Measurements from ENCODE around the gene TSPOAP1. TPM values are rescaled to one million over a fixed set of nuclear protein-coding genes. Genes with fewer than 3 reads are reported as not detected.
A peak's percentile ranks its signal among the peaks of the same experiment; 100 is the strongest.

Gene TSPOAP1
- total RNA-seq, 8 experiments from 2014 or later: 0.76 to 23.0 (median 13.2) TPM

DNA sequence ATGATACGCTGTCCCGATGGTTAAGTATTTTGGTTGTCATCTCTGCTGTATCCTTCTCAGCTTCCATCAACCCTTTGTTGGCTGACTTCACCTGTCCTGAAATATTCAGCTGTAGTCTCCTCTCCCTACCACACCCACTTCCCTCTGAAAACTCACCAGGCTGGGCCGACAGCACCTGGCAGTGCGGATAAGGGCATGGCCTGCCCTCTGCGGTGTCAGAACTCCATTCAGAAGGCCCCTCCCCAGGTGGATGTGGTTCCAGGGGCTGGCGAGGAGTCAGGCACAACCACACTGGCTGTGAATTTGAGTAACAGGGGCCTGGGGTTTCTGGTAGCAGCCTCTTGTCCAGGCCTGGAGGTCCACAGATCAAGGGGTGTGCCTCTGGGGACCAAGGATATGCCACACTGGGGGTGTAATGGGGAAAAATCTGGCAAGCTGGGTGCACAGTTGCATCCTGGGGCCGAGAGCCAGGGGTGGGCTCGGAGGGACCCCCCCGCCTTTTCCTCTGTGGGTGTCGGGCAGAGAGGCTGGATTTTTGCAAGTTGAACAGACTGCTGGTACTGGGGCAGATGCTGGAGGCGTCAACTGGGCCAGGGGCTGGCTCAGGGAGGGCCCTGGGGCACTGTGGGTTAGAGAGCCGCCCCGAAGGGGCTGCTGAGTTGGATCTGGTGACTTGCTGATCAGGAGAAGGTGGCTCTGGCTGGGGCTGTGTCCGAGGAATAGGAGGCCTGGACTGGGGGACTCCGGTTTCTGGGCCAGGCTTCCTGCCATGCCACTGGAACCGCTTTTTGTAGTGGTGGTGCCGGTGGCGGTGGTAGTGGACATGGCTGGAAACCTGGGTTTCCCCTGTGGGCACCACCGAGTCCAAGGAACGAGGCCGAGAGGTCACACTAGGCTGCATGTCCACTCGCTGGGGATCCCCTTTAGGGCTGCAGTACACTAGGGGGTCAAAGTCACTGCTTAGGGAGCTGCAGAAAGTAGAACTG is 29.0 kb upstream of the TSPOAP1 start:
- in situ Hi-C loops (cut with MboI; ENCODE audit: low pct_unique_long_range_greater_than_20kb in 2 of 9, low sequenced_read_pairs in 9 of 9, unreplicated experiment in 9 of 9): no loop called here

DNA sequence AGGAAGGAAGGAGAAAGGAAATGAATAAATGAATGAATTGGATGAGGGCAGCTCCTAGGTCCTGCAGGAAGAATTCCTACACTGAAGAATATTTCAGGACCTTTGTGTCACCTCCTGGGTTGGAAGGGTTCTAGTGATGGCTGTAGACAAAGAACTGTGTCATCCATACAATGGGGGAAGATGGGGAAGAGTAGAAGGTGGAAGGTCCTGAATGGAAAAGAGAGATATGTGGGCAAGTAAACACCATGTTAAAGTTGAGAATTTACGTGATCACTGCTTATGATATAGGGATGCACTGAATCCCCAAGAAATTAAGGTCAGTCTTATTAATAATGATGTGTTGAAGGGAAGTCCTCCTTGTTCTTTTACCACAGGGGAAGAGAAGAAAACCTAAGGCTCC is 27.6 kb upstream of the TSPOAP1 start:
- Histone ChIP-seq H3K27ac (no peak overlapping the region), H3K4me3 (no peak overlapping the region), H3K4me1 (replicated peaks in 1 of 2) (peaks cover 1 to 5% of the 10 kb centered on the region in 2 donors)
- in situ Hi-C loops (cut with MboI; ENCODE audit: low pct_unique_long_range_greater_than_20kb in 2 of 9, low sequenced_read_pairs in 9 of 9, unreplicated experiment in 9 of 9): no loop called here
- WGBS, 10 experiments: 13 to 100% (median 90%) methylated on average over 1 of the region's 1 CpG; no CpG with 5 or more reads in 4 of the 10 experiments
- no peak for ATAC-seq (replicated peaks in 6 of 8)

More for the DNA sequence above, 29.0 kb upstream of the TSPOAP1 start:
- no peak for ATAC-seq (replicated peaks in 6 of 8)
- Histone ChIP-seq H3K27ac (no peak overlapping the region), H3K4me3 (no peak overlapping the region), H3K4me1 (replicated peaks in 1 of 2) (peaks cover 0 to 5% of the 10 kb centered on the region in 2 donors)
- 50 to 87% (median 74%) methylated on average over 2 to 4 of the region's 22 CpGs; no CpG with 5 or more reads in 5 of the 10 experiments for WGBS, 10 experiments

- Histone ChIP-seq H3K27ac (no peak overlapping the region), H3K4me1 (replicated peaks in 1 of 2) (peaks cover 4 to 9% of the 10 kb centered on the region in 2 donors), H3K4me3 (no peak overlapping the region)
- no peak for ATAC-seq (replicated peaks in 6 of 8)
- in situ Hi-C loops (cut with MboI; ENCODE audit: low pct_unique_long_range_greater_than_20kb in 2 of 9, low sequenced_read_pairs in 9 of 9, unreplicated experiment in 9 of 9): no loop called here
- 0 to 64% (median 61%) methylated on average over 3 to 4 of the region's 6 CpGs; no CpG with 5 or more reads in 5 of the 10 experiments for WGBS, 10 experiments
Measured at GRCh38 chr17:58354541-58355216, 26.1 kb upstream of the TSPOAP1 start.

- Histone ChIP-seq H3K4me1 (replicated peaks in 1 of 2) (peaks cover 4 to 9% of the 10 kb centered on the region in 2 donors), H3K27ac (no peak overlapping the region), H3K4me3 (peak overlapping the region in 1 of 5 donors; percentile 73)
- 36 to 100% (median 81%) methylated on average over 2 to 4 of the region's 4 CpGs for WGBS, 10 experiments
- in situ Hi-C loops (cut with MboI; ENCODE audit: low pct_unique_long_range_greater_than_20kb in 2 of 9, low sequenced_read_pairs in 9 of 9, unreplicated experiment in 9 of 9): no loop called here
- ATAC-seq (replicated peaks in 6 of 8): no peak
Measured at GRCh38 chr17:58353389-58353825, 24.8 kb upstream of the TSPOAP1 start.

DNA sequence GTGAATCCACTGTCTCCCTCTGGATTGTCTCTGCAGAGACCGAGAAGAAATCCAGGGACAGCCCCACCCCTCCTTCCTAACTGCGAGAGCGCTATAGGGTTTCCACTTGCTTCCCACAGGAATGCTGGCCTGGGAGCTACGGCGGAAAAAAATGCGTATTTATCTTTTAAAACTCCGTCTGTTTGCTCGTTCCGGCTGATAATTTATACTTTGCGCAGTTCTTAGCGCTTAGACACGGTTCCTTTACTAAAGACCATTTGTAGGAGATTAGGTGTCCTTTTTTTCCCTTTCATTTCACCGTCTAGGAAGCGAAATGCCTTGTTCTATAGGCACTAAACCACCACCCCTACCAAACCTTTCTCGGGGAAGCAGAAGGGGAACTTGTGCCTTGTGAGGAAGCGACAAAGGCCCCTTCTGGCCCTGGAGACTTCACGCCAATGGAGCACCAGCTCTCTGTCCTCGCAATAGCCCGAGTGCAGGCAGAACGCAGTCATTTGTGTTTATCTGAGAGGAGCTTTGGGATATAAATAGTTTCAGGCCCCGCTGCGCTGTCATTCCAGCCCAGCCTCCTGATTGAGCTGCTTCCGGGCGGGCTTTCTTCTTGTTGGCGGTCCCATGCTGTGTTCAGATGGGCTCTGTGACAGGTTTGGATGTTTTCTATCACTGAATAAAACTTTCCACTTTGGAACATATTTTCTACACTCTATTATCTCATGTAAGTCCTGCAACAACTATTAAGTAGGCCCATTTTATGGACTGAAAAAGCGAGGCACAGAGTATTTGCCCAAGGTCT is 24.2 kb upstream of the TSPOAP1 start:
- ATAC-seq (replicated peaks in 6 of 8): peak; percentile 50 to 55 (median 52)
- 0 to 22% (median 4%) methylated on average over 1 to 21 of the region's 26 CpGs; no CpG with 5 or more reads in 2 of the 10 experiments for WGBS, 10 experiments

DNA sequence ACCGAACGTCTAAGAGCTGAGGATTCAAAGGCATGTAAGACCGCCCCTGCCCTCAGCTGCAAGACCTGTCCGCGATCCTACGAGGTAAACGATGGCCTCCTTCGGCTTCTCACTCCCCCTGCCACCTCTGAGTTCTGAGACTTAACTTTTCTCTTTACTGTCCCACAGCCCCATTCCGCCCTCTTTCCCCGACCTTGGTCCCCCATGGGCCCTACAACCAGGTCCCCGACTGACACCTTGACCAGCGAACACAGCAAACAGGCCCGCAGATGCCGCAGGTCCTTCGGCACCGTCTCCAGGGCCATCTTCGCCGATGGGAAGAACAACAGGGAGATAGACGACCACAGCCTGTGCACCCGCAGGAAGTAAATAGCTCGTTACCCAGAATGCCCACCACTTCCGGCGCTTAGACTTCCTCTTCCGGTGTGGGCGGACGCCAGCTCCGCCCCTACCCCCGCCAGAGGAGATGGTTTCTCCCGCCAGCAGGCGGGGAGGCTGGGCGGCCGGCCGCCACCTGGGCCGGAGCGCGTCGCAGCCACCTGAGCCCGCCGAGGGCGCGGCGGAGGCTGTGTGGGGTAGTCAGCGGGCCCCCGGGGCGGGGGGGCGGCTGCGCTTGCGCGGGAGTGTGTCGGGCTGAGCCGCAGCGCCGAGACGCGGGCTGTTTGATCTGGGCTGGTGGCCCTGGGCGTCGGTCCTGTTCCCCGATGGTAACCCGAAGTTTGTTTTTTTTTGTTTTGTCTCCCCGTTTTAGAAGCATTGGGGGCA is 23.4 kb upstream of the TSPOAP1 start, which contains the start of gene SUPT4H1:
SUPT4H1 (minus strand) TSS at position 371 of the 765 bp plus-strand sequence; CDS start at position 305, 66 bp downstream.
- in situ Hi-C loops (cut with MboI; ENCODE audit: low pct_unique_long_range_greater_than_20kb in 2 of 9, low sequenced_read_pairs in 9 of 9, unreplicated experiment in 9 of 9): no loop called here
- peak within 1 kb of the TSS; percentile 68 to 90 for H3K27ac ChIP-seq
- peak within 1 kb of the TSS; percentile 67 to 96 (median 83) for H3K4me3 ChIP-seq
- H3K4me1 ChIP-seq (replicated peaks in 1 of 2): peaks cover 4 to 9% of the 10 kb centered on the region in 2 donors
- WGBS, 10 experiments: 0% methylated on average over 5 to 12 of the region's 60 CpGs; no CpG with 5 or more reads in 6 of the 10 experiments
- peak; percentile 97 to 99 (median 97) for ATAC-seq (replicated peaks in 6 of 8)

More for the DNA sequence above, 24.2 kb upstream of the TSPOAP1 start:
- in situ Hi-C loops (cut with MboI; ENCODE audit: low pct_unique_long_range_greater_than_20kb in 2 of 9, low sequenced_read_pairs in 9 of 9, unreplicated experiment in 9 of 9): no loop called here
- peaks cover 4 to 9% of the 10 kb centered on the region in 2 donors for H3K4me1 ChIP-seq (replicated peaks in 1 of 2)
- peak overlapping the region; percentile 67 to 96 (median 83) for H3K4me3 ChIP-seq
- peak overlapping the region; percentile 0 to 20 for H3K27ac ChIP-seq

GRCh38 chr17:58351182-58351581 is 22.6 kb upstream of the TSPOAP1 start:
- in situ Hi-C loops (cut with MboI; ENCODE audit: low pct_unique_long_range_greater_than_20kb in 2 of 9, low sequenced_read_pairs in 9 of 9, unreplicated experiment in 9 of 9): no loop called here
- ATAC-seq (replicated peaks in 6 of 8): no peak
- H3K4me1 ChIP-seq (replicated peaks in 1 of 2): peaks cover 4 to 9% of the 10 kb centered on the region in 2 donors
- 11 to 71% (median 50%) methylated on average over 1 to 4 of the region's 4 CpGs; no CpG with 5 or more reads in 1 of the 10 experiments for WGBS, 10 experiments
- no peak overlapping the region for H3K27ac ChIP-seq
- H3K4me3 ChIP-seq: peak overlapping the region; percentile 67 to 96 (median 83)

- no peak for ATAC-seq (replicated peaks in 6 of 8)
- Histone ChIP-seq H3K27ac (no peak overlapping the region), H3K4me3 (no peak overlapping the region), H3K4me1 (replicated peaks in 1 of 2) (peaks cover 4 to 7% of the 10 kb centered on the region in 2 donors)
- WGBS, 10 experiments: 83 to 100% (median 94%) methylated on average over 1 of the region's 1 CpG; no CpG with 5 or more reads in 6 of the 10 experiments
- in situ Hi-C loops (cut with MboI; ENCODE audit: low pct_unique_long_range_greater_than_20kb in 2 of 9, low sequenced_read_pairs in 9 of 9, unreplicated experiment in 9 of 9): no loop called here
Measured at GRCh38 chr17:58348038-58348437, 19.4 kb upstream of the TSPOAP1 start.

DNA sequence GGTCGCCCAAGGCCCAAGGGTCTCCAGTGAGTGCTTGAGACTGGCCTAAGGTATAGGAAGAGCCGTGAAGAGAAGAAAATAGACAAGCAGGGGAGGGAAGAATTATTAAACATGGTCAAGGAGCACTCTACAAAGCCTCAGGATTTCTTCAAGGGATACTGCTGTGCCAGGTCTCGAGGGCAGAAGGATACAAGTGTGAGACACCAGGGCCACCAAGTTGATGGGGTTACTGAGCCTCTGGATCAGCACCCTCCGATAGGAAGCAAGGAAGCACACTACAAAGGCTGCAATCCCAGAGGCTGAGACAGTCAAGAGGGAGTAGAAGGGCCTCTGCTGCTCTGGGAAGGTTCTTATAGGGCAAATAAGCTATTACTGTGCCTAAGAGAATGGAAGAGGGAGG is 16.9 kb upstream of the TSPOAP1 start:
- WGBS, 10 experiments: 60 to 100% (median 87%) methylated on average over 1 to 4 of the region's 4 CpGs; no CpG with 5 or more reads in 1 of the 10 experiments
- in situ Hi-C loops (cut with MboI; ENCODE audit: low pct_unique_long_range_greater_than_20kb in 2 of 9, low sequenced_read_pairs in 9 of 9, unreplicated experiment in 9 of 9): no loop called here

GRCh38 chr17:58344791-58345157 is 16.2 kb upstream of the TSPOAP1 start:
- no peaks in the 10 kb centered on the region for H3K4me1 ChIP-seq (replicated peaks in 1 of 2)
- 40 to 90% (median 80%) methylated on average over 1 to 2 of the region's 2 CpGs; no CpG with 5 or more reads in 7 of the 10 experiments for WGBS, 10 experiments
- no peak overlapping the region for H3K4me3 ChIP-seq
- in situ Hi-C loops (cut with MboI; ENCODE audit: low pct_unique_long_range_greater_than_20kb in 2 of 9, low sequenced_read_pairs in 9 of 9, unreplicated experiment in 9 of 9): no loop called here
- no peak overlapping the region for H3K27ac ChIP-seq
- no peak for ATAC-seq (replicated peaks in 6 of 8)

More for the DNA sequence above, 16.9 kb upstream of the TSPOAP1 start:
- Histone ChIP-seq H3K4me1 (replicated peaks in 1 of 2) (no peaks in the 10 kb centered on the region), H3K4me3 (no peak overlapping the region), H3K27ac (no peak overlapping the region)
- ATAC-seq (replicated peaks in 6 of 8): no peak

- WGBS, 10 experiments: 0 to 89% (median 61%) methylated on average over 1 to 6 of the region's 9 CpGs; no CpG with 5 or more reads in 3 of the 10 experiments
- H3K27ac ChIP-seq: no peak overlapping the region
- H3K4me1 ChIP-seq (replicated peaks in 1 of 2): no peaks in the 10 kb centered on the region
- H3K4me3 ChIP-seq: no peak overlapping the region
- peak in 2 of 8 experiments; percentile 8 to 24 for ATAC-seq (replicated peaks in 6 of 8)
- in situ Hi-C loops (cut with MboI; ENCODE audit: low pct_unique_long_range_greater_than_20kb in 2 of 9, low sequenced_read_pairs in 9 of 9, unreplicated experiment in 9 of 9): no loop called here
Measured at GRCh38 chr17:58344047-58344790, 15.6 kb upstream of the TSPOAP1 start.
